Activated naive CD8-positive, alpha-beta T cell treated with anti-CD3 and anti-CD28 coated beads for 36 hours (primary cell): Measurements from ENCODE around the gene TLCD1. TPM values are rescaled to one million over a fixed set of nuclear protein-coding genes. Genes with fewer than 3 reads are reported as not detected.
A peak's percentile ranks its signal among the peaks of the same experiment; 100 is the strongest.

Source experiments
- DNase-seq: peaks from one replicate; pipeline ENCODE4 v3.0.0; 2021
- H3K27ac Mint-ChIP-seq: one replicate; pipeline ENCODE4 v1.8.0; 2022; ENCODE audit warnings: mild to moderate bottlenecking, moderate library complexity, mixed read lengths
- H3K27me3 Mint-ChIP-seq: one replicate; pipeline ENCODE4 v1.8.0; 2022; ENCODE audit warnings: mild to moderate bottlenecking, mixed read lengths
- H3K36me3 Mint-ChIP-seq: one replicate; pipeline ENCODE4 v1.8.0; 2021; ENCODE audit warnings: mild to moderate bottlenecking, mixed read lengths
- H3K4me1 Mint-ChIP-seq: one replicate; pipeline ENCODE4 v1.8.0; 2021; ENCODE audit warnings: mixed read lengths
- H3K4me3 Mint-ChIP-seq: one replicate; pipeline ENCODE4 v1.8.0; 2022; ENCODE audit warnings: mild to moderate bottlenecking, moderate library complexity, mixed read lengths
- H3K9me3 Mint-ChIP-seq: one replicate; pipeline ENCODE4 v1.8.0; 2022; ENCODE audit warnings: mixed read lengths
- total RNA-seq, 2 experiments: library from RNA; stranded (reverse); gene quantifications; one replicate each; pipeline ENCODE4 v1.2.3, GENCODE V29; 2021

The TLCD1 gene
- total RNA-seq, 2 experiments from 2014 or later, result 15.5 to 17.8 TPM

GRCh38 chr17:28750178-28751047 lies 24.4 kb upstream of the TLCD1 start:
- Mint-ChIP-seq H3K27ac (peak overlapping the region; percentile 48), H3K4me1 (peaks cover 31% of the 10 kb centered on the region), H3K27me3 (no peaks in the 10 kb centered on the region), H3K9me3 (no peaks in the 10 kb centered on the region), H3K4me3 (peak overlapping the region; percentile 34), H3K36me3 (peaks cover 45% of the 10 kb centered on the region)
- peak; percentile 89 for DNase-seq

GRCh38 chr17:28749516-28750177 lies 23.6 kb upstream of the TLCD1 start:
- Mint-ChIP-seq H3K4me3 (peak overlapping the region; percentile 34), H3K27ac (peak overlapping the region; percentile 48), H3K27me3 (no peaks in the 10 kb centered on the region), H3K9me3 (no peaks in the 10 kb centered on the region), H3K4me1 (peaks cover 31% of the 10 kb centered on the region), H3K36me3 (peaks cover 52% of the 10 kb centered on the region)
- no peak for DNase-seq

GRCh38 chr17:28748852-28749515 lies 23.0 kb upstream of the TLCD1 start:
- peak overlapping the region; percentile 73 for H3K27ac Mint-ChIP-seq
- no peaks in the 10 kb centered on the region for H3K27me3 Mint-ChIP-seq
- H3K9me3 Mint-ChIP-seq, result no peaks in the 10 kb centered on the region
- peaks cover 31% of the 10 kb centered on the region for H3K4me1 Mint-ChIP-seq
- H3K4me3 Mint-ChIP-seq, result peak overlapping the region; percentile 22
- no peak for DNase-seq
- H3K36me3 Mint-ChIP-seq, result peaks cover 55% of the 10 kb centered on the region

- Mint-ChIP-seq H3K4me3 (no peak overlapping the region), H3K36me3 (peaks cover 55% of the 10 kb centered on the region), H3K27ac (peak overlapping the region; percentile 73), H3K9me3 (no peaks in the 10 kb centered on the region), H3K27me3 (no peaks in the 10 kb centered on the region), H3K4me1 (peaks cover 31% of the 10 kb centered on the region)
- DNase-seq, result no peak
Observed at GRCh38 chr17:28747801-28748750, 22.0 kb upstream of the TLCD1 start.

- Mint-ChIP-seq H3K9me3 (no peaks in the 10 kb centered on the region), H3K4me3 (peak overlapping the region; percentile 92), H3K4me1 (peaks cover 31% of the 10 kb centered on the region), H3K27ac (peak overlapping the region; percentile 42), H3K27me3 (no peaks in the 10 kb centered on the region), H3K36me3 (peaks cover 55% of the 10 kb centered on the region)
- DNase-seq, result no peak
Observed at GRCh38 chr17:28747051-28747691, 21.1 kb upstream of the TLCD1 start.

GRCh38 chr17:28746611-28747050 lies 20.6 kb upstream of the TLCD1 start:
- peak overlapping the region; percentile 92 for H3K4me3 Mint-ChIP-seq

GRCh38 chr17:28745786-28746411 lies 19.9 kb upstream of the TLCD1 start:
- peak overlapping the region; percentile 92 for H3K27ac Mint-ChIP-seq
- peaks cover 41% of the 10 kb centered on the region for H3K4me1 Mint-ChIP-seq

More at GRCh38 chr17:28746611-28747050, 20.6 kb upstream of the TLCD1 start:
- H3K4me1 Mint-ChIP-seq, result peaks cover 36% of the 10 kb centered on the region
- no peaks in the 10 kb centered on the region for H3K27me3 Mint-ChIP-seq
- DNase-seq, result no peak
- H3K36me3 Mint-ChIP-seq, result peaks cover 57% of the 10 kb centered on the region
- peak overlapping the region; percentile 92 for H3K27ac Mint-ChIP-seq
- no peaks in the 10 kb centered on the region for H3K9me3 Mint-ChIP-seq

GRCh38 chr17:28744972-28745785 lies 19.1 kb upstream of the TLCD1 start:
- H3K36me3 Mint-ChIP-seq, result peaks cover 58% of the 10 kb centered on the region
- DNase-seq, result peak; percentile 46

More at GRCh38 chr17:28745786-28746411, 19.9 kb upstream of the TLCD1 start:
- Mint-ChIP-seq H3K9me3 (peaks cover 1% of the 10 kb centered on the region), H3K36me3 (peaks cover 58% of the 10 kb centered on the region), H3K4me3 (peak overlapping the region; percentile 92), H3K27me3 (no peaks in the 10 kb centered on the region)
- DNase-seq, result no peak

GRCh38 chr17:28744104-28744971 lies 18.3 kb upstream of the TLCD1 start:
- H3K9me3 Mint-ChIP-seq, result peaks cover 4% of the 10 kb centered on the region
- DNase-seq, result peak; percentile 65
- H3K4me1 Mint-ChIP-seq, result peaks cover 40% of the 10 kb centered on the region
- peaks cover 64% of the 10 kb centered on the region for H3K36me3 Mint-ChIP-seq
- H3K27ac Mint-ChIP-seq, result peak overlapping the region; percentile 92
- H3K4me3 Mint-ChIP-seq, result peak overlapping the region; percentile 92
- no peaks in the 10 kb centered on the region for H3K27me3 Mint-ChIP-seq

More at GRCh38 chr17:28744972-28745785, 19.1 kb upstream of the TLCD1 start:
- Mint-ChIP-seq H3K4me1 (peaks cover 39% of the 10 kb centered on the region), H3K9me3 (peaks cover 1% of the 10 kb centered on the region), H3K27ac (peak overlapping the region; percentile 92), H3K27me3 (no peaks in the 10 kb centered on the region), H3K4me3 (peak overlapping the region; percentile 92)

- no peaks in the 10 kb centered on the region for H3K27me3 Mint-ChIP-seq
- H3K36me3 Mint-ChIP-seq, result peaks cover 64% of the 10 kb centered on the region
- H3K4me3 Mint-ChIP-seq, result peak within 1 kb of the TSS; percentile 92
- peaks cover 38% of the 10 kb centered on the region for H3K4me1 Mint-ChIP-seq
- peak; percentile 90 for DNase-seq
- peaks cover 4% of the 10 kb centered on the region for H3K9me3 Mint-ChIP-seq
- peak within 1 kb of the TSS; percentile 92 for H3K27ac Mint-ChIP-seq
Observed at GRCh38 chr17:28743243-28744103, 17.4 kb upstream of the TLCD1 start, which contains the start of gene TRAF4. TSS of gene TRAF4 (plus strand) at chr17:28744011. CDS start at chr17:28744113, 102 bp downstream.
